ENCODE measurements around the gene CDKAL1.
"Not testable (repeated sequence)": the region's sequence is repeated elsewhere in the genome, so short reads cannot be mapped to it uniquely, and the experiment has no call there.

The CDKAL1 gene

DNA sequence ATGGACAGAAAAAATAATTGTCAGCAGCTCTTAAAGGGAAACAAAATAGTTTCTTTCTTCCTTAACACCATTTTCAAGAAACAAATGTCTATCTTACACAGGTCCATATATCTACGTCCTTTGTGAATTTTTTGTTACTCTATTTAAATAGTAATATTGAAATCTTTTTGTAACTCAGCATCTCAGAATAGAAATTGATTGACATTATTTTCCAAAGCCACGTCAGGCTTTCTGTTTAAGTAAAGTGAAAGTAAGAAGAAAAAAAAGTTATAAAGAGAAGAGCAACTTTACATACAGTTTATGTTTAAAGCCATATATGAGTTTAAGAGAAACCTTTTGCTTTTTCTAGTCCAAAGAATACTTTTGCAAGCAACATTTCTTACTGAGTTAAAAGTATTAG is 656.4 kb downstream of the CDKAL1 start:
- DNase-seq (ENCODE audit: low spot score) = no peak
- in situ Hi-C loops (cut with MboI; ENCODE audit: low sequenced_read_pairs, unreplicated experiment) = no loop called here
- TF ChIP-seq, protein P1, sequence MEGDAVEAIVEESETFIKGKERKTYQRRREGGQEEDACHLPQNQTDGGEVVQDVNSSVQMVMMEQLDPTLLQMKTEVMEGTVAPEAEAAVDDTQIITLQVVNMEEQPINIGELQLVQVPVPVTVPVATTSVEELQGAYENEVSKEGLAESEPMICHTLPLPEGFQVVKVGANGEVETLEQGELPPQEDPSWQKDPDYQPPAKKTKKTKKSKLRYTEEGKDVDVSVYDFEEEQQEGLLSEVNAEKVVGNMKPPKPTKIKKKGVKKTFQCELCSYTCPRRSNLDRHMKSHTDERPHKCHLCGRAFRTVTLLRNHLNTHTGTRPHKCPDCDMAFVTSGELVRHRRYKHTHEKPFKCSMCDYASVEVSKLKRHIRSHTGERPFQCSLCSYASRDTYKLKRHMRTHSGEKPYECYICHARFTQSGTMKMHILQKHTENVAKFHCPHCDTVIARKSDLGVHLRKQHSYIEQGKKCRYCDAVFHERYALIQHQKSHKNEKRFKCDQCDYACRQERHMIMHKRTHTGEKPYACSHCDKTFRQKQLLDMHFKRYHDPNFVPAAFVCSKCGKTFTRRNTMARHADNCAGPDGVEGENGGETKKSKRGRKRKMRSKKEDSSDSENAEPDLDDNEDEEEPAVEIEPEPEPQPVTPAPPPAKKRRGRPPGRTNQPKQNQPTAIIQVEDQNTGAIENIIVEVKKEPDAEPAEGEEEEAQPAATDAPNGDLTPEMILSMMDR (IDR thresholded peaks at IDR 0.05; ENCODE audit: borderline replicate concordance, control extremely low read depth, extremely low read depth, insufficient read depth, missing control alignments) = no peak

- in situ Hi-C loops (cut with MboI; ENCODE audit: low sequenced_read_pairs, unreplicated experiment) = no loop called here
- no peak for DNase-seq (ENCODE audit: low spot score)
- TF ChIP-seq, protein P1 (IDR thresholded peaks at IDR 0.05; ENCODE audit: borderline replicate concordance, control extremely low read depth, extremely low read depth, insufficient read depth, missing control alignments) = no peak
Measured at GRCh38 chr6:21193790-21194475, 659.7 kb downstream of the CDKAL1 start.

GRCh38 chr6:21195301-21195700 is 661.0 kb downstream of the CDKAL1 start:
- in situ Hi-C loops (cut with MboI; ENCODE audit: low sequenced_read_pairs, unreplicated experiment); DNase-seq (ENCODE audit: low spot score): not testable (repeated sequence)

DNA sequence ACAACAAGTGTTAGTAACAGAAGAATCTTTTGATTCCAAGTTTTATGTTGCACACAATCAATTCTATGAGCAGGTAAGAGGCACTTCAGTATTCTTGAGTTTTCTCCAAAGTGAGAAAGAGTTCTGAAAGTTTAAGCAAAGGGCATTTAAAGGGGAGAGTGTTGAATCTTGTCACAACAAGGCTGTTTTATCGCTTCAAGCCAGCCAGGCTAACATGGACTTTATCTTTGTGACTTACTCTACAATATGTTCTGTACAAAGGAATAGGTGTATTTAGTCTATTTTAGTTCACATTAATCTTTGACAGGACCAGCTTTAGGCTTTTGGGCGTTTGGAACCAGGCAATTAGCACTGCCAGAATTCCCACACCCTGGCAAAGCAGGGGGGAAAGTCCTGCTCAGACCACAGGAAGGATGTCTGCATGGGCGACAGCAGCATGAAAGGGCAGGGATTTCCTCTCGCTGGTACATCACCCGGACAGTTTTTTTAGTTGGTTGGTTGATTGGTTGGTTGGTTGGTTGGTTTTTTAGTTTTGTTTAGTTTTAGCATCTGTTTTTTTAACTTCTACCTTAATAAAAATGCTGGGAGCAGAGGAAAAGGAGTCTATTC is 663.9 kb downstream of the CDKAL1 start:
- TF ChIP-seq, protein P1 (IDR thresholded peaks at IDR 0.05; ENCODE audit: borderline replicate concordance, control extremely low read depth, extremely low read depth, insufficient read depth, missing control alignments) = no peak
- in situ Hi-C loops (cut with MboI; ENCODE audit: low sequenced_read_pairs, unreplicated experiment) = no loop called here
- DNase-seq (ENCODE audit: low spot score) = no peak

GRCh38 chr6:21199262-21199661 is 665.0 kb downstream of the CDKAL1 start:
- no peak for DNase-seq (ENCODE audit: low spot score)
- in situ Hi-C loops (cut with MboI; ENCODE audit: low sequenced_read_pairs, unreplicated experiment) = no loop called here
- TF ChIP-seq, protein P1 (IDR thresholded peaks at IDR 0.05; ENCODE audit: borderline replicate concordance, control extremely low read depth, extremely low read depth, insufficient read depth, missing control alignments) = no peak

GRCh38 chr6:21200134-21200870 is 666.0 kb downstream of the CDKAL1 start:
- in situ Hi-C loops (cut with MboI; ENCODE audit: low sequenced_read_pairs, unreplicated experiment) = loop anchor here (25.0 kb wide), 1 partner anchor 638 kb away; no protein-coding TSS in a partner anchor
- TF ChIP-seq, protein P1 (IDR thresholded peaks at IDR 0.05; ENCODE audit: borderline replicate concordance, control extremely low read depth, extremely low read depth, insufficient read depth, missing control alignments) = no peak
- DNase-seq (ENCODE audit: low spot score) = no peak

GRCh38 chr6:21201187-21201586 is 666.9 kb downstream of the CDKAL1 start:
- TF ChIP-seq, protein P1 (IDR thresholded peaks at IDR 0.05; ENCODE audit: borderline replicate concordance, control extremely low read depth, extremely low read depth, insufficient read depth, missing control alignments) = no peak
- no peak for DNase-seq (ENCODE audit: low spot score)
- in situ Hi-C loops (cut with MboI; ENCODE audit: low sequenced_read_pairs, unreplicated experiment) = loop anchor here (25.0 kb wide), 1 partner anchor 639 kb away; no protein-coding TSS in a partner anchor
